K562 (cell line): ENCODE data around the gene MAP3K20. TPM values are rescaled to one million over a fixed set of nuclear protein-coding genes. Genes with fewer than 3 reads are reported as not detected.

Experiments
- BCLAF1 ChIP-seq, 2 experiments: fragments of 450-650 bp in 1 of 2; IDR thresholded peaks; 2 replicates each; pipeline ENCODE4 v1.6.1; 2011 to 2017; ENCODE audit warnings: low read depth in 2 of 2, antibody characterized with exemption in 1 of 2, borderline replicate concordance in 1 of 2, low read length in 1 of 2, mild to moderate bottlenecking in 1 of 2, mixed read lengths in 1 of 2; ENCODE audit not compliant: control insufficient read depth in 1 of 2
- ELF1 ChIP-seq: fragments of 200-800 bp; sonication (Bioruptor generic); IDR thresholded peaks from 2 replicates; pipeline ENCODE4 v1.6.1; 2016; ENCODE audit warnings: missing genetic modification characterization, missing compliant biosample characterization
- NFIC ChIP-seq: fragments of 450-650 bp; IDR thresholded peaks from 2 replicates; pipeline ENCODE4 v1.6.1; 2017; ENCODE audit warnings: mild to moderate bottlenecking, inconsistent platforms
- NKRF ChIP-seq: fragments of 450-650 bp; IDR thresholded peaks from 2 replicates; pipeline ENCODE4 v1.6.1; 2016; ENCODE audit warnings: borderline replicate concordance
- NR4A1 ChIP-seq, 2 experiments: fragments of 250-450 bp in 1 of 2; fragments of 450-650 bp in 1 of 2; sonication (Bioruptor Pico) in 1 of 2; IDR thresholded peaks; 2 replicates each; pipeline versions ENCODE4 v1.4.0 to v1.6.1; 2016 to 2020; ENCODE audit warnings: mild to moderate bottlenecking in 2 of 2, missing compliant biosample characterization in 1 of 2, missing genetic modification characterization in 1 of 2, moderate library complexity in 1 of 2
- RBM22 ChIP-seq: fragments of 200-400 bp; formaldehyde crosslinking; IDR thresholded peaks from 2 replicates; pipeline ENCODE4 v1.6.1; 2018; ENCODE audit warnings: low read length, low read depth; ENCODE audit not compliant: poor library complexity, severe bottlenecking
- SETDB1 ChIP-seq: IDR thresholded peaks from one replicate; pipeline ENCODE4 v1.6.1; 2012; ENCODE audit warnings: low read length, control low read depth, inconsistent platforms
- TGIF2 ChIP-seq: sonication (generic); formaldehyde crosslinking; IDR thresholded peaks from 2 replicates; pipeline ENCODE4 v1.8.1; 2022; ENCODE audit warnings: mild to moderate bottlenecking, missing genetic modification reagents, moderate library complexity
- U2AF2 ChIP-seq: fragments of 200-400 bp; formaldehyde crosslinking; optimal IDR thresholded peaks from 2 replicates; pipeline ENCODE3; 2017; ENCODE audit warnings: low read depth, mild to moderate bottlenecking, low read length
- ZNF280A ChIP-seq: fragments of 450-650 bp; IDR thresholded peaks from 2 replicates; pipeline ENCODE4 v1.6.1; 2018; ENCODE audit warnings: mild to moderate bottlenecking, low read depth; ENCODE audit not compliant: partially characterized antibody
- ZNF408 ChIP-seq: fragments of 250-450 bp; sonication (Bioruptor Pico); IDR thresholded peaks from 2 replicates; pipeline ENCODE4 v1.4.0; 2020; ENCODE audit warnings: low read depth, mild to moderate bottlenecking, moderate library complexity
- polyA plus RNA-seq, 8 experiments: library from polyadenylated mRNA; depleted of rRNA in 4 of 8; stranded (reverse) in 5 of 8; unstranded in 3 of 8; fragments of >200 nt; fragmentation: Nextera tagmentation in 2 of 8; fragmentation: Illumina TruSeq in 1 of 8; extraction: Ambion mirVana in 2 of 8; extraction: Trizol in 1 of 8; gene quantifications; 2 replicates each; pipeline versions ENCODE4 v1.2.1 to v1.2.3, GENCODE V29; 2011 to 2014; ENCODE audit warnings: inconsistent platforms in 1 of 8, missing spikeins in 1 of 8
- total RNA-seq, 7 experiments: library from RNA; depleted of rRNA in 6 of 7; stranded (reverse); fragments of >200 nt in 6 of 7; fragmentation: Illumina TruSeq in 2 of 7; extraction: Trizol in 2 of 7; gene quantifications; 2 replicates each; pipeline versions ENCODE4 v1.2.1 to v1.2.3, GENCODE V29; 2011 to 2021; ENCODE audit warnings: low replicate concordance in 1 of 7

MAP3K20 gene
- total and polyA plus RNA-seq, 9 of the 15 experiments (the other 6 are each of a cell fraction or from before 2014, with no cell fraction given): 9.8 to 34.2 (median 27.3) TPM

- TF ChIP-seq BCLAF1 (IDR thresholded peaks at IDR 0.05; ENCODE audit: borderline replicate concordance in 1 of 2, control insufficient read depth in 1 of 2, low read depth in 2 of 2, low read length in 1 of 2): no peak
- no peak for TF ChIP-seq TGIF2 (CRISPR knock-in tag)
- TF ChIP-seq SETDB1: no peak
- TF ChIP-seq ZNF408 (CRISPR knock-in tag): no peak
- TF ChIP-seq RBM22: no peak
- TF ChIP-seq NR4A1 (CRISPR knock-in tag; IDR thresholded peaks at IDR 0.05): no peak
- peak; percentile 95 for TF ChIP-seq NR4A1 (tag; IDR thresholded peaks at IDR 0.05)
- no peak for TF ChIP-seq ELF1 (tag)
- no peak for TF ChIP-seq NKRF
- peak; percentile 70 for TF ChIP-seq ZNF280A
- peak; percentile 48; the same call in 1 of the 2 replicates for TF ChIP-seq NFIC
- TF ChIP-seq U2AF2: no peak
These were observed 215.8 kb downstream of the MAP3K20 start (continued) for GRCh38 chr2:173291412-173291811.
